H1 (cell line): Measurements from ENCODE around the gene DRC7. TPM values are rescaled to one million over a fixed set of nuclear protein-coding genes. Genes with fewer than 3 reads are reported as not detected.

ENCODE experiments used
- CTCF ChIA-PET: fragments of 300-600 bp; sonication (Branson Sonifier 250); formaldehyde crosslinking; loops from one replicate; lab custom pipeline; 2021; ENCODE audit not compliant: partially characterized antibody; lab: Charles Lee
- POLR2A ChIA-PET: fragments of 300-600 bp; sonication (Branson Sonifier 250); formaldehyde crosslinking; loops from one replicate; lab custom pipeline; 2021; ENCODE audit warnings: inconsistent platforms; ENCODE audit not compliant: partially characterized antibody; lab: Charles Lee
- DNase-seq, 2 experiments: peaks; one replicate each; pipeline versions ENCODE4 v3.0.0 to v3.0.0-alpha.2; 2010 to 2022; ENCODE audit warnings: low spot score in 2 of 2, low read depth in 1 of 2, mixed read lengths in 1 of 2
- FAIRE-seq: peaks from 2 replicates; lab custom pipeline; 2011; peaks lifted over from hg19 to GRCh38; lab: Jason Lieb, UNC
- H2AFZ ChIP-seq: 2 replicates; pipeline ENCODE4 v1.8.1; 2012; ENCODE audit warnings: low read length, inconsistent platforms
- H2AK5ac ChIP-seq: 2 replicates; pipeline ENCODE4 v1.6.1; 2013; ENCODE audit warnings: low read depth, low read length
- H2BK120ac ChIP-seq: replicated peaks from 2 replicates; pipeline ENCODE3; 2013; ENCODE audit warnings: low read depth, low read length, inconsistent platforms
- H2BK12ac ChIP-seq: 2 replicates; pipeline ENCODE4 v1.6.1; 2013; ENCODE audit warnings: low read depth, low read length
- H2BK15ac ChIP-seq: 2 replicates; pipeline ENCODE4 v1.6.1; 2013; ENCODE audit warnings: low read length
- H2BK20ac ChIP-seq: 2 replicates; pipeline ENCODE4 v1.6.1; 2013; ENCODE audit warnings: low read length
- H2BK5ac ChIP-seq: 2 replicates; pipeline ENCODE4 v1.6.1; 2013; ENCODE audit warnings: low read depth, low read length
- H3K14ac ChIP-seq: 2 replicates; pipeline ENCODE4 v1.6.1; 2013; ENCODE audit warnings: inconsistent platforms; ENCODE audit not compliant: insufficient read length
- H3K18ac ChIP-seq: 2 replicates; pipeline ENCODE4 v1.6.1; 2013; ENCODE audit warnings: low read length; ENCODE audit errors: extremely low read depth
- H3K23ac ChIP-seq: 2 replicates; pipeline ENCODE4 v1.6.1; 2013; ENCODE audit warnings: inconsistent platforms; ENCODE audit not compliant: insufficient read length
- H3K23me2 ChIP-seq: 2 replicates; pipeline ENCODE4 v1.6.1; 2013; ENCODE audit warnings: low read depth, low read length
- H3K27ac ChIP-seq: 2 replicates; pipeline ENCODE4 v1.6.1; 2011; ENCODE audit warnings: low read depth, low read length, inconsistent platforms
- H3K27me3 ChIP-seq, 4 experiments: replicated peaks in 1 of 4; 1 replicate in 1 of 4; 2 replicates in 3 of 4; pipeline versions ENCODE4 v1.6.1 to v1.8.1; 2011 to 2013; ENCODE audit warnings: low read length in 3 of 4, mild to moderate bottlenecking in 3 of 4, inconsistent platforms in 2 of 4, mixed read lengths in 2 of 4, moderate library complexity in 1 of 4; ENCODE audit not compliant: control insufficient read depth in 3 of 4, insufficient read depth in 3 of 4; ENCODE audit errors: extremely low read depth in 1 of 4
- H3K36me3 ChIP-seq, 4 experiments: 2 replicates each; pipeline versions ENCODE4 v1.6.1 to v1.8.1; 2011 to 2013; ENCODE audit warnings: mild to moderate bottlenecking in 4 of 4, low read length in 3 of 4, moderate library complexity in 2 of 4, control low read depth in 1 of 4, inconsistent platforms in 1 of 4; ENCODE audit not compliant: insufficient read depth in 4 of 4, control insufficient read depth in 2 of 4
- H3K4ac ChIP-seq: replicated peaks from 2 replicates; pipeline ENCODE3; 2013; ENCODE audit warnings: low read length, low read depth, mixed read lengths, inconsistent platforms; ENCODE audit not compliant: insufficient read length
- H3K4me1 ChIP-seq, 4 experiments: replicated peaks in 1 of 4; 1 replicate in 1 of 4; 2 replicates in 3 of 4; pipeline versions ENCODE4 v1.6.1 to v1.8.1; 2011 to 2013; ENCODE audit warnings: low read length in 3 of 4, inconsistent platforms in 2 of 4, mixed read lengths in 1 of 4; ENCODE audit not compliant: insufficient read depth in 4 of 4, control insufficient read depth in 3 of 4
- H3K4me2 ChIP-seq, 2 experiments: 2 replicates each; pipeline versions ENCODE4 v1.6.1 to v1.8.1; 2011 to 2013; ENCODE audit warnings: low read depth in 2 of 2, low read length in 2 of 2, control low read depth in 1 of 2, inconsistent platforms in 1 of 2, mild to moderate bottlenecking in 1 of 2; ENCODE audit not compliant: insufficient read depth in 1 of 2
- H3K4me3 ChIP-seq, 4 experiments: fragments of 200-600, 300-600 bp in 1 of 4; sonication (generic), shearing (Covaris generic), sonication (Bioruptor Twin) in 1 of 4; 2 replicates each; pipeline versions ENCODE4 v1.5.1 to v1.8.1; 2011 to 2016; ENCODE audit warnings: low read length in 4 of 4, low read depth in 3 of 4, control low read depth in 2 of 4, inconsistent platforms in 2 of 4, mild to moderate bottlenecking in 2 of 4, mixed read lengths in 1 of 4, moderate library complexity in 1 of 4; ENCODE audit not compliant: insufficient read depth in 2 of 4; ENCODE audit errors: extremely low read depth in 1 of 4
- H3K56ac ChIP-seq: replicated peaks from 2 replicates; pipeline ENCODE3; 2013; ENCODE audit warnings: low read depth, mild to moderate bottlenecking, mixed read lengths, low read length, inconsistent platforms; ENCODE audit not compliant: insufficient read length
- H3K79me1 ChIP-seq: 2 replicates; pipeline ENCODE4 v1.6.1; 2013; ENCODE audit warnings: low read depth, low read length, control low read depth
- H3K79me2 ChIP-seq, 2 experiments: 2 replicates each; pipeline versions ENCODE4 v1.6.1 to v1.8.1; 2012 to 2013; ENCODE audit warnings: low read length in 2 of 2, mild to moderate bottlenecking in 2 of 2, inconsistent platforms in 1 of 2; ENCODE audit not compliant: insufficient read depth in 2 of 2, control insufficient read depth in 1 of 2
- H3K9ac ChIP-seq, 4 experiments: replicated peaks in 1 of 4; 1 replicate in 1 of 4; 2 replicates in 3 of 4; pipeline versions ENCODE4 v1.6.1 to v1.8.1; 2011 to 2013; ENCODE audit warnings: low read depth in 3 of 4, low read length in 3 of 4, control low read depth in 2 of 4, mild to moderate bottlenecking in 2 of 4, moderate library complexity in 2 of 4, inconsistent platforms in 1 of 4; ENCODE audit errors: extremely low read depth in 1 of 4
- H3K9me3 ChIP-seq, 2 experiments: 2 replicates each; pipeline versions ENCODE4 v1.6.1 to v1.8.1; 2012 to 2013; ENCODE audit warnings: mild to moderate bottlenecking in 2 of 2, moderate library complexity in 2 of 2, control low read depth in 1 of 2, inconsistent platforms in 1 of 2, low read depth in 1 of 2, low read length in 1 of 2, mixed read lengths in 1 of 2; ENCODE audit not compliant: insufficient read depth in 2 of 2
- H4K20me1 ChIP-seq, 2 experiments: replicated peaks in 1 of 2; 2 replicates each; pipeline versions ENCODE3 to v1.8.1; 2011 to 2013; ENCODE audit warnings: inconsistent platforms in 2 of 2, low read length in 2 of 2, mild to moderate bottlenecking in 1 of 2; ENCODE audit not compliant: insufficient read depth in 2 of 2, control insufficient read depth in 1 of 2
- H4K5ac ChIP-seq: 2 replicates; pipeline ENCODE4 v1.6.1; 2013; ENCODE audit warnings: low read length, low read depth, mixed read lengths, inconsistent platforms; ENCODE audit not compliant: insufficient read length
- H4K8ac ChIP-seq: 2 replicates; pipeline ENCODE4 v1.8.0; 2013; ENCODE audit warnings: mild to moderate bottlenecking, moderate library complexity, low read length, inconsistent platforms; ENCODE audit not compliant: insufficient read depth; ENCODE audit errors: extremely low read depth
- H4K91ac ChIP-seq: replicated peaks from 2 replicates; pipeline ENCODE3; 2013; ENCODE audit warnings: low read length, mixed read lengths, inconsistent platforms; ENCODE audit not compliant: insufficient read length
- ASH2L ChIP-seq: fragments of 200-600, 300-600 bp; sonication (generic); IDR thresholded peaks from one replicate; pipeline ENCODE4 v1.7.1; 2017; ENCODE audit warnings: low read length
- CBX5 ChIP-seq: fragments of 300-800, 300-1000 bp; sonication (generic); IDR thresholded peaks from 2 replicates; pipeline ENCODE4 v1.7.1; 2016; ENCODE audit warnings: antibody characterized with exemption, low read length, low read depth
- CHD2 ChIP-seq: IDR thresholded peaks from 2 replicates; pipeline ENCODE4 v1.6.1; 2012; ENCODE audit warnings: low read length, improper control_type of control experiment
- EGR1 ChIP-seq: IDR thresholded peaks from 2 replicates; pipeline ENCODE4 v1.6.1; 2011; ENCODE audit warnings: low read depth, low read length, borderline replicate concordance
- PHF8 ChIP-seq: fragments of 200-600 bp; sonication (generic); conservative IDR thresholded peaks from 2 replicates; pipeline ENCODE4 v1.7.1; 2012; ENCODE audit warnings: low read depth, mild to moderate bottlenecking, inconsistent platforms, low read length, moderate library complexity
- SP2 ChIP-seq: IDR thresholded peaks from 2 replicates; pipeline ENCODE4 v1.6.1; 2012; ENCODE audit warnings: mild to moderate bottlenecking, low read length, inconsistent platforms
- SUZ12 ChIP-seq: fragments of 200-600 bp; sonication (generic); IDR thresholded peaks from 2 replicates; pipeline ENCODE4 v1.6.1; 2012; ENCODE audit warnings: mild to moderate bottlenecking, inconsistent platforms, low read length, moderate library complexity, mixed read lengths
- TAF1 ChIP-seq: IDR thresholded peaks from 2 replicates; pipeline ENCODE4 v1.6.1; 2011; ENCODE audit warnings: mild to moderate bottlenecking, low read depth, low read length
- TAF7 ChIP-seq: optimal IDR thresholded peaks from 2 replicates; pipeline ENCODE3; 2011; ENCODE audit warnings: low read depth, mild to moderate bottlenecking, inconsistent platforms, low read length, moderate library complexity, borderline replicate concordance
- WGBS, 2 experiments: shearing (Covaris generic) in 1 of 2; methylation state at CpG; one replicate each; pipeline versions ENCODE4 v1.1.6 to v1.1.7; 2013 to 2015; ENCODE audit warnings: low lambda C conversion rate in 2 of 2, mixed read lengths in 2 of 2, inconsistent platforms in 1 of 2, low coverage in 1 of 2, missing lambda C conversion rate in 1 of 2; ENCODE audit not compliant: insufficient replicate concordance in 2 of 2, insufficient coverage in 1 of 2, insufficient read length in 1 of 2; ENCODE audit errors: extremely low coverage in 1 of 2, missing lambda C conversion rate in 1 of 2; 5-methylcytosine and 5-hydroxymethylcytosine counted together
- polyA plus RNA-seq, 7 experiments: library from polyadenylated mRNA; depleted of rRNA in 3 of 7; stranded (reverse) in 5 of 7; unstranded in 2 of 7; fragments of >200 nt in 5 of 7; fragments of 200-250 nt in 2 of 7; gene quantifications; 1 replicate in 5 of 7; 2 replicates in 1 of 7; 4 replicates in 1 of 7; pipeline versions ENCODE4 v1.2.1 to v1.2.3, GENCODE V29; 2011 to 2013; ENCODE audit warnings: missing spikeins in 2 of 7, mixed read lengths in 2 of 7
- total RNA-seq: library from RNA; stranded (reverse); fragmentation: NEBNext Ultra II Directional; extraction: Animal tissue kit (Norgen Biotek cat#: 25700); gene quantifications from 2 replicates; pipeline ENCODE4 v1.2.1, GENCODE V29; 2021

Gene DRC7
- total and polyA plus RNA-seq, 2 of the 8 experiments (the other 6 are each of a cell fraction or from before 2014, with no cell fraction given), result 0.14 TPM; not detected in 1

DNA sequence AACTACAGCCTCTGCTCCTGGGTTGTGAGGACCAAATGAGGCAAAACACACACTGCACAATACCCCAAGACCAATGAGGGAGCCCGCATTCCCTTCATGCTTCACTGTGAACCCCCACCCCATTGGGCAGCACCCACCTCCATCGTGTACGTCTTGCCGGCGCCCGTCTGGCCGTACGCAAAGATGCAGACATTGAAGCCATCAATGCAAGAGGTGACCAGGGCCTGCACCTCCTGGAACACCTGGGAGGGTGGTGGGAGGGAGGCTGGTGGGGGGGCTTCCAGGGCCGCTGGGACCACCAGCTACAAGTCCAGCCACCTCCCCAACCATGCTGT lies 69.4 kb downstream of the DRC7 start:
- H2BK15ac ChIP-seq, result peak overlapping the region; percentile 46; the same call in 1 of the 2 replicates
- H3K9ac ChIP-seq, result no peak overlapping the region
- FAIRE-seq, result no peak
- H3K14ac ChIP-seq, result no peak overlapping the region
- H4K5ac ChIP-seq, result no peak overlapping the region
- H3K4me1 ChIP-seq, result peaks cover 0 to 15% (median 3%) of the 10 kb centered on the region in 4 experiments; a peak in 4 of 7 replicates
- no peak overlapping the region for H3K4ac ChIP-seq
- no peaks in the 10 kb centered on the region for H3K36me3 ChIP-seq
- H2BK20ac ChIP-seq, result no peak overlapping the region
- no peaks in the 10 kb centered on the region for H4K20me1 ChIP-seq
- H3K27me3 ChIP-seq, result no peaks in the 10 kb centered on the region; a peak in 1 of 7 replicates
- no peak overlapping the region for H3K23ac ChIP-seq
- TF ChIP-seq CBX5 (no peak), ASH2L (no peak), SP2 (no peak), CHD2 (no peak), TAF1 (no peak), PHF8 (no peak), EGR1 (no peak), SUZ12 (no peak), TAF7 (no peak)
- H3K79me1 ChIP-seq, result no peaks in the 10 kb centered on the region
- DNase-seq, result no peak
- no peak overlapping the region for H2AK5ac ChIP-seq
- H3K27ac ChIP-seq, result no peak overlapping the region; the same call in 1 of the 2 replicates
- no peak overlapping the region for H3K56ac ChIP-seq
- peak overlapping the region; percentile 66 for H2BK5ac ChIP-seq
- POLR2A ChIA-PET, result interaction anchor here (1.0 kb wide), 1 partner anchor 29 kb away, joined by 8 read pairs; the partner anchor contains the start of gene KATNB1
- CTCF ChIA-PET, result interaction anchor here (0.7 kb wide), 1 partner anchor 12 kb away, joined by 3 read pairs; no protein-coding TSS in a partner anchor
- H3K79me2 ChIP-seq, result no peaks in the 10 kb centered on the region
- H3K18ac ChIP-seq, result no peak overlapping the region; the same call in 1 of the 2 replicates
- H4K8ac ChIP-seq, result no peak overlapping the region; the same call in 1 of the 2 replicates
- WGBS, 2 experiments, result 91% methylated on average over 9 of the region's 9 CpGs; no CpG with 5 or more reads in 1 of the 2 experiments
- H4K91ac ChIP-seq, result peak overlapping the region; percentile 73
- peak overlapping the region; percentile 94; the same call in 1 of the 2 replicates for H2BK12ac ChIP-seq
- no peaks in the 10 kb centered on the region for H3K9me3 ChIP-seq
- no peak overlapping the region for H3K4me3 ChIP-seq
- H3K4me2 ChIP-seq, result no peak overlapping the region
- H2AFZ ChIP-seq, result no peak overlapping the region
- no peak overlapping the region for H2BK120ac ChIP-seq
- no peaks in the 10 kb centered on the region for H3K23me2 ChIP-seq
